ENCODE measurements around the gene BIRC2.

DNA sequence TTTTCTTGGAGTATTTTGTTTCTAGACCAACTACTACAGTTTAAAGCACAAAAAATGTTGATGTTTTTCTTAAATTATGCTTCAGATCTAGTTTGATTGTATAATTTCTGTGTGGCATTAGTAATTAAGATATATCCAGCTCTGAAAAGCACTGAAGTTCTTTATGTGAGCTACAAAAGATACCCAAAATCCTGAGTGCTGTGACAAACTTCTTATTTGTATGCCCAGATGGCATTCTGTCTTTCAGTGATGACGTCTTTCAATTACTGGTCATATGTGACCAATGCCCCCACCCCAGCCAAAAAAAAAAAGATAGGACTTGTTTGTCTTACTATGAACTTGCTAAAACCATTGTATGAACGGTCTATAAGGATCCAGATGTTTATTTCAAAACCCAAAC, 51.3 kb downstream of the BIRC2 start:
- TF ChIP-seq CTCF (IDR thresholded peaks at IDR 0.05; ENCODE audit: low read depth, low read length) (no peak), MYC (IDR thresholded peaks at IDR 0.05; ENCODE audit: low read depth, low read length) (no peak), MAX (IDR thresholded peaks at IDR 0.05; ENCODE audit: low read depth, low read length) (no peak), POLR2A (IDR thresholded peaks at IDR 0.05; ENCODE audit: extremely low read depth, insufficient read length) (no peak)

Data from NB4 (cell line).